HL-60 (cell line): ENCODE results near the gene CTDP1.

Experiments
- DNase-seq, 2 experiments: peaks; one replicate each; pipeline ENCODE4 v3.0.0-alpha.2; 2010 to 2020; ENCODE audit warnings: low read depth in 1 of 2, low spot score in 1 of 2
- H3K27ac ChIP-seq: fragments of 250-450 bp; sonication (Bioruptor Pico); replicated peaks from 2 replicates; pipeline ENCODE4 v1.5.1; 2020; ENCODE audit warnings: mild to moderate bottlenecking, moderate library complexity
- H3K27me3 ChIP-seq: fragments of 250-450 bp; sonication (Bioruptor Pico); 2 replicates; pipeline ENCODE4 v1.5.1; 2021; ENCODE audit warnings: mild to moderate bottlenecking, moderate library complexity; ENCODE audit not compliant: insufficient read depth, poor library complexity, severe bottlenecking
- H3K4me3 ChIP-seq: replicated peaks from 2 replicates; pipeline ENCODE4 v1.5.1; 2011; ENCODE audit warnings: mild to moderate bottlenecking, control low read depth, low read length; ENCODE audit not compliant: insufficient read depth
- GABPA ChIP-seq: IDR thresholded peaks from 2 replicates; pipeline ENCODE4 v1.6.1; 2012; ENCODE audit warnings: low read depth
- POLR2AphosphoS5 ChIP-seq: IDR thresholded peaks from 2 replicates; pipeline ENCODE4 v1.6.1; 2012; ENCODE audit warnings: low read depth
- REST ChIP-seq: IDR thresholded peaks from 2 replicates; pipeline ENCODE4 v1.6.1; 2012; ENCODE audit warnings: low read depth; ENCODE audit not compliant: insufficient replicate concordance
- SPI1 ChIP-seq: IDR thresholded peaks from 2 replicates; pipeline ENCODE4 v1.6.1; 2012; ENCODE audit warnings: low read depth, mild to moderate bottlenecking, borderline replicate concordance
- TF ChIP-seq, protein P1 (sequence below): IDR thresholded peaks from one replicate; pipeline ENCODE4 v1.5.1; 2011; ENCODE audit warnings: low read length, control low read depth, inconsistent platforms; ENCODE audit not compliant: insufficient read depth

Gene CTDP1

GRCh38 chr18:79740521-79741361, 61.1 kb downstream of the CTDP1 start:
- no peak for DNase-seq
- Histone ChIP-seq H3K27me3 (no peaks in the 10 kb centered on the region), H3K27ac (no peak overlapping the region), H3K4me3 (no peak overlapping the region)
- TF ChIP-seq POLR2AphosphoS5 (no peak), SPI1 (no peak), GABPA (no peak), REST (no peak)
- TF ChIP-seq, protein P1, sequence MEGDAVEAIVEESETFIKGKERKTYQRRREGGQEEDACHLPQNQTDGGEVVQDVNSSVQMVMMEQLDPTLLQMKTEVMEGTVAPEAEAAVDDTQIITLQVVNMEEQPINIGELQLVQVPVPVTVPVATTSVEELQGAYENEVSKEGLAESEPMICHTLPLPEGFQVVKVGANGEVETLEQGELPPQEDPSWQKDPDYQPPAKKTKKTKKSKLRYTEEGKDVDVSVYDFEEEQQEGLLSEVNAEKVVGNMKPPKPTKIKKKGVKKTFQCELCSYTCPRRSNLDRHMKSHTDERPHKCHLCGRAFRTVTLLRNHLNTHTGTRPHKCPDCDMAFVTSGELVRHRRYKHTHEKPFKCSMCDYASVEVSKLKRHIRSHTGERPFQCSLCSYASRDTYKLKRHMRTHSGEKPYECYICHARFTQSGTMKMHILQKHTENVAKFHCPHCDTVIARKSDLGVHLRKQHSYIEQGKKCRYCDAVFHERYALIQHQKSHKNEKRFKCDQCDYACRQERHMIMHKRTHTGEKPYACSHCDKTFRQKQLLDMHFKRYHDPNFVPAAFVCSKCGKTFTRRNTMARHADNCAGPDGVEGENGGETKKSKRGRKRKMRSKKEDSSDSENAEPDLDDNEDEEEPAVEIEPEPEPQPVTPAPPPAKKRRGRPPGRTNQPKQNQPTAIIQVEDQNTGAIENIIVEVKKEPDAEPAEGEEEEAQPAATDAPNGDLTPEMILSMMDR: no peak

DNA sequence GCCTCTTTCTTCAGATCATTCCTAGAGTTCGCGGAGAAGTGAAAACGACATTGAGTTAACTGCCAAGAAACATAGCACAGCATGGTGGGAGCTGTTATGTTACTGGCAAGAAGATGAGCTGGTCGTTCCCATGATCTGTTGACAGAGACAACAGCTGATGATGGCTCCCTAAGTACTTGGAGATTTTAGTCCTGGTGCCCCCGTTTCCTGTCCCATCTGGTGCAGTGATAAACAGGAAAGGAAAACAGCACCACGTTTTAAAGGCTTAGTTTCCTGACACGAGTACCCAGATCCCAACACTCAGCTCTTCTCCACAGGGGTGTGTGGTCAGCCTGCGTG, 61.7 kb downstream of the CTDP1 start:
- no peak overlapping the region for H3K4me3 ChIP-seq
- TF ChIP-seq POLR2AphosphoS5 (no peak), GABPA (no peak), SPI1 (no peak), REST (no peak)
- TF ChIP-seq, protein P1: no peak
- H3K27ac ChIP-seq: no peak overlapping the region
- no peaks in the 10 kb centered on the region for H3K27me3 ChIP-seq
- DNase-seq: no peak

DNA sequence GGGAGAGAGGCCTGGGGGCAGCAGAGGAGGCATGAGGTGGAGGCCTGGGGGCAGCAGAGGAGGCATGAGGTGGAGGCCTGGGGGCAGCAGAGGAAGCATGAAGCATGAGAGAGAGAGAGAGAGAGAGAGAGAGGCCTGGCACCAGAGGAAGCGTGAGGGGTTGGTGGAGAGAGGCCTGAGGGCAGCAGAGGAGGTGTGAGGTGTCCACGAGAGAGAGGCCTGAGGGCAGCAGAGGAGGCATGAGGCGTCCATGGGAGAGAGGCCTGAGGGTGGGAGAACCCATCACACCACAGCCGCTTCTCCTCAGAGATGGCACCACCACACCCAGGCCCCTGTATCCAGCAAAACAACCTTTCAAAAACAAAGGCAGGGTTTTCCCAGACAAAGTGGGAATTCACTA, 62.5 kb downstream of the CTDP1 start:
- no peak overlapping the region for H3K4me3 ChIP-seq
- TF ChIP-seq SPI1: no peak
- TF ChIP-seq REST: no peak
- TF ChIP-seq, protein P1: no peak
- TF ChIP-seq GABPA: no peak
- no peak for TF ChIP-seq POLR2AphosphoS5
- H3K27me3 ChIP-seq: no peaks in the 10 kb centered on the region
- no peak for DNase-seq
- no peak overlapping the region for H3K27ac ChIP-seq
